ENCODE measurements around the gene WDR7. TPM values are rescaled to one million over a fixed set of nuclear protein-coding genes. Genes with fewer than 3 reads are reported as not detected.

WDR7 gene
- total and polyA plus RNA-seq, 2 of the 4 experiments (the other 2 are of a cell fraction) = 3.7 to 23.3 TPM

DNA sequence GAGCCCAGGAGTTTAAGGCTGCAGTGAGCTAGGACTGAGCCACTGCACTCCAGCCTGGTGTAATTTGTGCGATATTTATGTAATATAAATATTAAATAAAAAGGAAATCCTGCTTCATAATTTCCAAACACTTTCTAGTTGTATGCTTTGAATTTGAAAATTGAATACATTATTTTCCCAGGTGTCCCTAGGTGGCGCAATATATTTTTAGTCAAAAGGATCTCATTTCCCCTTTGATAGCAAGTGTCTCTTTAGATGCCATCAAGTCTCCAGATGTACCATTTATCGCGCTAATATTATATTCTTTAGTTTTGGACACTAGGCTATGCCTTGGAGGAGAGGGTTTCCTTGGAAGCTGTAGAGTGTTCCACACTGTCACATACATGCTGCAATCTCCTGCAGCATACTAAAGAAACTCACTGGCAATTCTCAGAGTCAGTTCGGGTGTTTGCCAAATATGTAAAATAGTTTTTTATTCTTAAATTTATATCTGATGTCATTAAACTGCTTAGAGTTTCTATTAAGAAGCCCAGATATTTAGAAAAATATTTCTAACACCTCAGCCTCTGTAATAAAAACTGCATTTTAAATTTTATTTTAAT, 5.6 kb upstream of the WDR7 start:
- POLR2A ChIA-PET (ENCODE audit: unreplicated experiment) = no interaction called here
- H2BK15ac ChIP-seq (ENCODE audit: low read depth, low read length) = no peak overlapping the region
- H3K4me1 ChIP-seq (ENCODE audit: control insufficient read depth, insufficient read depth, low read length) = peaks cover 3% of the 10 kb centered on the region; the same call in 1 of the 2 replicates
- no peak overlapping the region for H3K23ac ChIP-seq (ENCODE audit: low read depth, low read length)
- in situ Hi-C loops (cut with MboI; ENCODE audit: low sequenced_read_pairs) (no loop called here), dilution Hi-C loops (cut with HindIII; ENCODE audit: low sequenced_read_pairs, unreplicated experiment) (no loop called here), intact Hi-C loops (cut with micrococcal nuclease) (no loop called here)
- no peak overlapping the region for H3K9ac ChIP-seq (ENCODE audit: low read depth, low read length)
- H3K27ac ChIP-seq (ENCODE audit: insufficient read depth, low read length) = no peak overlapping the region
- no peak overlapping the region for H4K5ac ChIP-seq (ENCODE audit: low read depth, low read length)
- H2AK9ac ChIP-seq (replicated peaks; ENCODE audit: low read depth, low read length, poor library complexity) = no peak overlapping the region
- DNase-seq (no peak), ATAC-seq (ENCODE audit: low read depth) (no peak; the same call in 1 of the 2 replicates)
- H3K9me1 ChIP-seq (ENCODE audit: insufficient read depth, low read length) = peaks cover 4% of the 10 kb centered on the region
- no peak overlapping the region for H3K56ac ChIP-seq (ENCODE audit: extremely low read depth, insufficient read depth, low read length)
- H3K14ac ChIP-seq (replicated peaks; ENCODE audit: low read depth, low read length) = no peak overlapping the region
- no peak overlapping the region for H3K4me3 ChIP-seq (ENCODE audit: insufficient read depth, low read depth, low read length)
- BruUV-seq (replicated peaks) = no TSS peak
- H2AK5ac ChIP-seq (ENCODE audit: low read depth, low read length) = no peak overlapping the region
- no peak overlapping the region for H3K4ac ChIP-seq (ENCODE audit: low read depth, low read length)
- no CpG with 5 or more reads among the region's 5 CpGs for whole genome bisulfite sequencing, 2 experiments (ENCODE audit: extremely low coverage in 2 of 2, insufficient read length in 1 of 2)
- H3K79me1 ChIP-seq (ENCODE audit: low read depth in 1 of 2, low read length in 2 of 2) = no peaks in the 10 kb centered on the region; a peak in 2 of 4 replicates
- TF ChIP-seq RCOR1 (IDR thresholded peaks at IDR 0.05; ENCODE audit: insufficient replicate concordance, low read length) (no peak), RFX5 (IDR thresholded peaks at IDR 0.05; ENCODE audit: low read depth, low read length) (no peak), POLR2A (IDR thresholded peaks at IDR 0.05; ENCODE audit: low read depth, low read length) (no peak), CEBPB (IDR thresholded peaks at IDR 0.05; ENCODE audit: low read depth, low read length) (peak; percentile 35; the same call in 1 of the 2 replicates), SMC3 (IDR thresholded peaks at IDR 0.05; ENCODE audit: low read depth, low read length) (no peak), MXI1 (IDR thresholded peaks at IDR 0.05; ENCODE audit: borderline replicate concordance, low read depth, low read length) (no peak), CHD1 (IDR thresholded peaks at IDR 0.05; ENCODE audit: low read depth, low read length) (no peak)
- TF ChIP-seq, protein P1, sequence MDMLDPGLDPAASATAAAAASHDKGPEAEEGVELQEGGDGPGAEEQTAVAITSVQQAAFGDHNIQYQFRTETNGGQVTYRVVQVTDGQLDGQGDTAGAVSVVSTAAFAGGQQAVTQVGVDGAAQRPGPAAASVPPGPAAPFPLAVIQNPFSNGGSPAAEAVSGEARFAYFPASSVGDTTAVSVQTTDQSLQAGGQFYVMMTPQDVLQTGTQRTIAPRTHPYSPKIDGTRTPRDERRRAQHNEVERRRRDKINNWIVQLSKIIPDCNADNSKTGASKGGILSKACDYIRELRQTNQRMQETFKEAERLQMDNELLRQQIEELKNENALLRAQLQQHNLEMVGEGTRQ (IDR thresholded peaks at IDR 0.05; ENCODE audit: low read depth, low read length) = no peak
- TF ChIP-seq, protein P2, sequence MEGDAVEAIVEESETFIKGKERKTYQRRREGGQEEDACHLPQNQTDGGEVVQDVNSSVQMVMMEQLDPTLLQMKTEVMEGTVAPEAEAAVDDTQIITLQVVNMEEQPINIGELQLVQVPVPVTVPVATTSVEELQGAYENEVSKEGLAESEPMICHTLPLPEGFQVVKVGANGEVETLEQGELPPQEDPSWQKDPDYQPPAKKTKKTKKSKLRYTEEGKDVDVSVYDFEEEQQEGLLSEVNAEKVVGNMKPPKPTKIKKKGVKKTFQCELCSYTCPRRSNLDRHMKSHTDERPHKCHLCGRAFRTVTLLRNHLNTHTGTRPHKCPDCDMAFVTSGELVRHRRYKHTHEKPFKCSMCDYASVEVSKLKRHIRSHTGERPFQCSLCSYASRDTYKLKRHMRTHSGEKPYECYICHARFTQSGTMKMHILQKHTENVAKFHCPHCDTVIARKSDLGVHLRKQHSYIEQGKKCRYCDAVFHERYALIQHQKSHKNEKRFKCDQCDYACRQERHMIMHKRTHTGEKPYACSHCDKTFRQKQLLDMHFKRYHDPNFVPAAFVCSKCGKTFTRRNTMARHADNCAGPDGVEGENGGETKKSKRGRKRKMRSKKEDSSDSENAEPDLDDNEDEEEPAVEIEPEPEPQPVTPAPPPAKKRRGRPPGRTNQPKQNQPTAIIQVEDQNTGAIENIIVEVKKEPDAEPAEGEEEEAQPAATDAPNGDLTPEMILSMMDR (conservative IDR thresholded peaks at IDR 0.05; ENCODE audit: low read depth, low read length) = peak; percentile 44
- H4K8ac ChIP-seq (ENCODE audit: low read depth in 2 of 2, low read length in 2 of 2) = no peak overlapping the region
- H3K36me3 ChIP-seq (ENCODE audit: control insufficient read depth, insufficient read depth, low read length) = no peaks in the 10 kb centered on the region
- H4K91ac ChIP-seq (ENCODE audit: insufficient read depth, low read depth, low read length) = no peak overlapping the region
- no peak overlapping the region for H2BK120ac ChIP-seq (ENCODE audit: low read depth, low read length)
- H2BK5ac ChIP-seq (ENCODE audit: low read depth, low read length, poor library complexity, severe bottlenecking) = no peak overlapping the region
- H2AFZ ChIP-seq (replicated peaks; ENCODE audit: low read length, poor library complexity) = no peak overlapping the region
- H3K9me3 ChIP-seq (ENCODE audit: control insufficient read depth, insufficient read depth, low read length) = no peaks in the 10 kb centered on the region
- no peak overlapping the region for H3K18ac ChIP-seq (ENCODE audit: low read depth, low read length)
- H2BK20ac ChIP-seq (ENCODE audit: low read depth, low read length) = no peak overlapping the region
- no peaks in the 10 kb centered on the region for H4K20me1 ChIP-seq (ENCODE audit: insufficient read depth, low read length)
- no peak overlapping the region for H3K4me2 ChIP-seq (ENCODE audit: low read depth, low read length)
- no peaks in the 10 kb centered on the region for H3K27me3 ChIP-seq (ENCODE audit: control insufficient read depth, insufficient read depth, low read length)
- CTCF ChIA-PET = interaction anchor here (0.6 to 0.7 kb wide), 2 partner anchors 30 to 85 kb away, joined by 3 to 9 read pairs; no protein-coding TSS in a partner anchor
